ENCODE measurements around the gene ACP2.

DNA sequence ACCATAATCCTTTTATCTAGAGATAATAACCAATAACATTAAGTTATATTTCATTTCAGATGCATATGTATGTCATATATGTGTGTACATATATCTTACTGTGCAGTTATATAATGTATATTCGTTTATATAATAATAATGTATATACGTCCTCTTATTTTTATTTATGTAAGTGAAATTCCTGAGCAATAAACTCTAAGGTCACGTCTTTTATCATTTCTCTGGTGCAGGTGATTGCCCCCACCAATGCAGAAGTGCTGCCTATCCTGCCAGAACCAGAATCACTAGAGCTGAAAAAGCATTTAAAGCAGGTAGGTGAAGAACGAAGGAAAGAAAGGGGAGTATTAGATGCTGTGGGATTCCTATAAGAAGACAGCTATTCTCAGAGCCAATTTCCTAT is 30.2 kb upstream of the ACP2 start:
- TF ChIP-seq, protein P1, sequence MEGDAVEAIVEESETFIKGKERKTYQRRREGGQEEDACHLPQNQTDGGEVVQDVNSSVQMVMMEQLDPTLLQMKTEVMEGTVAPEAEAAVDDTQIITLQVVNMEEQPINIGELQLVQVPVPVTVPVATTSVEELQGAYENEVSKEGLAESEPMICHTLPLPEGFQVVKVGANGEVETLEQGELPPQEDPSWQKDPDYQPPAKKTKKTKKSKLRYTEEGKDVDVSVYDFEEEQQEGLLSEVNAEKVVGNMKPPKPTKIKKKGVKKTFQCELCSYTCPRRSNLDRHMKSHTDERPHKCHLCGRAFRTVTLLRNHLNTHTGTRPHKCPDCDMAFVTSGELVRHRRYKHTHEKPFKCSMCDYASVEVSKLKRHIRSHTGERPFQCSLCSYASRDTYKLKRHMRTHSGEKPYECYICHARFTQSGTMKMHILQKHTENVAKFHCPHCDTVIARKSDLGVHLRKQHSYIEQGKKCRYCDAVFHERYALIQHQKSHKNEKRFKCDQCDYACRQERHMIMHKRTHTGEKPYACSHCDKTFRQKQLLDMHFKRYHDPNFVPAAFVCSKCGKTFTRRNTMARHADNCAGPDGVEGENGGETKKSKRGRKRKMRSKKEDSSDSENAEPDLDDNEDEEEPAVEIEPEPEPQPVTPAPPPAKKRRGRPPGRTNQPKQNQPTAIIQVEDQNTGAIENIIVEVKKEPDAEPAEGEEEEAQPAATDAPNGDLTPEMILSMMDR (IDR thresholded peaks at IDR 0.05), result no peak
- no peak for TF ChIP-seq POLR2A (IDR thresholded peaks at IDR 0.05)

Measured in esophagus squamous epithelium (tissue), 4 donors.